H9 (cell line): ENCODE results near the gene GBE1. TPM values are rescaled to one million over a fixed set of nuclear protein-coding genes. Genes with fewer than 3 reads are reported as not detected.

Source experiments
- DNase-seq: peaks from one replicate; pipeline ENCODE4 v3.0.0-alpha.2; 2017
- H2AFZ ChIP-seq: one replicate; pipeline ENCODE4 v1.6.1; 2013; ENCODE audit warnings: mild to moderate bottlenecking, low read length, control low read depth, moderate library complexity
- H2AK5ac ChIP-seq: 2 replicates; pipeline ENCODE4 v1.6.1; 2013; ENCODE audit warnings: low read length, control low read depth, mixed read lengths; ENCODE audit not compliant: insufficient read length
- H2BK120ac ChIP-seq: one replicate; pipeline ENCODE4 v1.6.1; 2013; ENCODE audit warnings: low read depth, mild to moderate bottlenecking, low read length, control low read depth, inconsistent platforms; ENCODE audit not compliant: poor library complexity, severe bottlenecking
- H2BK12ac ChIP-seq: 2 replicates; pipeline ENCODE4 v1.6.1; 2013; ENCODE audit warnings: low read length, control low read depth, mixed read lengths, low read depth; ENCODE audit not compliant: insufficient read length
- H2BK15ac ChIP-seq: 2 replicates; pipeline ENCODE4 v1.6.1; 2013; ENCODE audit warnings: low read depth, low read length, control low read depth
- H2BK20ac ChIP-seq: one replicate; pipeline ENCODE4 v1.6.1; 2013; ENCODE audit warnings: low read depth, mild to moderate bottlenecking, low read length, control low read depth, inconsistent platforms; ENCODE audit not compliant: poor library complexity, severe bottlenecking
- H2BK5ac ChIP-seq: 2 replicates; pipeline ENCODE4 v1.6.1; 2013; ENCODE audit warnings: low read length, control low read depth, mixed read lengths; ENCODE audit not compliant: insufficient read length
- H3K14ac ChIP-seq: 2 replicates; pipeline ENCODE4 v1.6.1; 2013; ENCODE audit warnings: low read length, control low read depth; ENCODE audit not compliant: insufficient read depth
- H3K18ac ChIP-seq: 2 replicates; pipeline ENCODE4 v1.6.1; 2013; ENCODE audit warnings: low read depth, mild to moderate bottlenecking, mixed read lengths, low read length, control low read depth; ENCODE audit not compliant: insufficient read length
- H3K23ac ChIP-seq: 2 replicates; pipeline ENCODE4 v1.6.1; 2013; ENCODE audit warnings: low read length, control low read depth, mixed read lengths, low read depth; ENCODE audit not compliant: insufficient read length
- H3K23me2 ChIP-seq: 2 replicates; pipeline ENCODE4 v1.6.1; 2013; ENCODE audit warnings: low read depth, mild to moderate bottlenecking, mixed read lengths, low read length, control low read depth; ENCODE audit not compliant: insufficient read length, poor library complexity, severe bottlenecking
- H3K27ac ChIP-seq: 2 replicates; pipeline ENCODE4 v1.5.1; 2013; ENCODE audit warnings: low read length, control low read depth, mixed read lengths, low read depth; ENCODE audit not compliant: insufficient read length
- H3K27me3 ChIP-seq: 2 replicates; pipeline ENCODE4 v1.6.1; 2013; ENCODE audit warnings: low read length, control low read depth, inconsistent platforms; ENCODE audit not compliant: insufficient read depth
- H3K4ac ChIP-seq: 2 replicates; pipeline ENCODE4 v1.6.1; 2013; ENCODE audit warnings: low read depth, mild to moderate bottlenecking, control low read depth, inconsistent platforms, low read length, moderate library complexity
- H3K4me1 ChIP-seq: 2 replicates; pipeline ENCODE4 v1.6.1; 2013; ENCODE audit warnings: low read length, control low read depth, inconsistent platforms; ENCODE audit not compliant: insufficient read depth
- H3K4me2 ChIP-seq: 2 replicates; pipeline ENCODE4 v1.6.1; 2013; ENCODE audit warnings: low read length, control low read depth, mixed read lengths; ENCODE audit not compliant: insufficient read length, insufficient read depth
- H3K56ac ChIP-seq: 2 replicates; pipeline ENCODE4 v1.6.1; 2013; ENCODE audit warnings: low read depth, mild to moderate bottlenecking, mixed read lengths, low read length, control low read depth; ENCODE audit not compliant: insufficient read length
- H3K79me1 ChIP-seq: 2 replicates; pipeline ENCODE4 v1.6.1; 2013; ENCODE audit warnings: low read depth, mild to moderate bottlenecking, moderate library complexity, low read length, control low read depth, inconsistent platforms; ENCODE audit not compliant: insufficient read depth, poor library complexity, severe bottlenecking
- H3K79me2 ChIP-seq: 2 replicates; pipeline ENCODE4 v1.6.1; 2013; ENCODE audit warnings: low read length, control low read depth, inconsistent platforms; ENCODE audit not compliant: insufficient read depth
- H3K9ac ChIP-seq: 2 replicates; pipeline ENCODE4 v1.6.1; 2013; ENCODE audit warnings: low read length, control low read depth, mixed read lengths; ENCODE audit not compliant: insufficient read length; ENCODE audit errors: extremely low read depth
- H3K9me3 ChIP-seq: one replicate; pipeline ENCODE4 v1.6.1; 2013; ENCODE audit warnings: low read depth, low read length, inconsistent platforms; ENCODE audit not compliant: control insufficient read depth
- H3T11ph ChIP-seq: one replicate; pipeline ENCODE4 v1.6.1; 2013; ENCODE audit warnings: mild to moderate bottlenecking, low read length, control low read depth, inconsistent platforms
- H4K20me1 ChIP-seq: one replicate; pipeline ENCODE4 v1.6.1; 2013; ENCODE audit not compliant: control insufficient read depth, insufficient read length, insufficient read depth
- H4K5ac ChIP-seq: 2 replicates; pipeline ENCODE4 v1.6.1; 2013; ENCODE audit warnings: low read depth, mild to moderate bottlenecking, mixed read lengths, low read length, control low read depth; ENCODE audit not compliant: insufficient read length
- H4K8ac ChIP-seq: replicated peaks from 2 replicates; pipeline ENCODE4 v1.6.1; 2013; ENCODE audit warnings: low read length, control low read depth, mixed read lengths, low read depth; ENCODE audit not compliant: insufficient read length
- H4K91ac ChIP-seq: 2 replicates; pipeline ENCODE4 v1.6.1; 2013; ENCODE audit warnings: low read depth, mild to moderate bottlenecking, moderate library complexity, mixed read lengths, low read length, control low read depth; ENCODE audit not compliant: insufficient read length
- H3K27ac Mint-ChIP-seq, 3 experiments: 2 replicates in 2 of 3; 3 replicates in 1 of 3; pipeline ENCODE4 v1.8.0; 2020 to 2021; ENCODE audit warnings: mixed read lengths in 3 of 3, mild to moderate bottlenecking in 1 of 3, moderate library complexity in 1 of 3
- H3K27me3 Mint-ChIP-seq: 2 replicates; pipeline ENCODE4 v1.8.0; 2021; ENCODE audit warnings: low read depth, mild to moderate bottlenecking, moderate library complexity, mixed read lengths
- H3K36me3 Mint-ChIP-seq, 3 experiments: 2 replicates in 2 of 3; 3 replicates in 1 of 3; pipeline ENCODE4 v1.8.0; 2020 to 2021; ENCODE audit warnings: low read depth in 3 of 3, mixed read lengths in 3 of 3; ENCODE audit not compliant: insufficient read depth in 1 of 3
- H3K4me1 Mint-ChIP-seq, 2 experiments: 2 replicates each; pipeline ENCODE4 v1.8.0; 2020; ENCODE audit warnings: mixed read lengths in 2 of 2
- H3K4me3 Mint-ChIP-seq, 2 experiments: 2 replicates in 1 of 2; 3 replicates in 1 of 2; pipeline ENCODE4 v1.8.0; 2020 to 2021; ENCODE audit warnings: mild to moderate bottlenecking in 2 of 2, mixed read lengths in 2 of 2, moderate library complexity in 1 of 2
- H3K9me3 Mint-ChIP-seq, 2 experiments: 2 replicates in 1 of 2; 3 replicates in 1 of 2; pipeline ENCODE4 v1.8.0; 2020; ENCODE audit warnings: mild to moderate bottlenecking in 2 of 2, mixed read lengths in 2 of 2, moderate library complexity in 1 of 2
- total RNA-seq: library from RNA; stranded (reverse); gene quantifications from 2 replicates; pipeline ENCODE4 v1.2.1, GENCODE V29; 2021
- TF ChIP-seq, protein P1 (sequence below): fragments of 200-600 bp; sonication (generic); conservative IDR thresholded peaks from 3 replicates; pipeline ENCODE4 v1.8.0; 2021; ENCODE audit warnings: antibody characterized with exemption, mild to moderate bottlenecking

GBE1 gene
- total RNA-seq, 1 experiment from 2014 or later: 13.8 TPM

DNA sequence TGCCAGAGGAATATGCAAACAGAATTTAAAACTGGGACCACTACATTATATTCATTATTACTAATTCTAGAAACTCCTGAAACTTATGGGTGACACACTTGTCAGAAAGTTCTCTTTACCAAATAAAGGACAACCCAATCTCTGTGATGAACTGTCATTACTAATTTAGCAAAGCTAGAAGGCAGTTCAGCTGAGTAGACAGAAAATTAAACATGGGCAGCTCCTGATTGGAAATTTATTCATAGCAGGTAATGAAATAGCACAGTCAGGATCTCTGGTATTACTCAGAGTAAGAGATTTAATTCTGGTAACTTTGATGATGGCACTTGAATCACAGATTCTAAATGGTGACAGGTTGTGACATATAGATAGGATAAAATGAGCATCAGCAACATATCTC lies 123.0 kb downstream of the GBE1 start:
- no peaks in the 10 kb centered on the region for H3K4me1 Mint-ChIP-seq
- Histone ChIP-seq H3T11ph (no peak overlapping the region), H3K79me2 (no peaks in the 10 kb centered on the region), H2BK120ac (no peak overlapping the region), H4K20me1 (no peaks in the 10 kb centered on the region), H3K27ac (no peak overlapping the region), H2AK5ac (no peak overlapping the region), H3K23me2 (no peaks in the 10 kb centered on the region), H3K9ac (no peak overlapping the region), H3K4me2 (no peak overlapping the region), H2BK20ac (no peak overlapping the region), H3K18ac (no peak overlapping the region), H3K14ac (no peak overlapping the region), H4K5ac (no peak overlapping the region), H3K4me1 (no peaks in the 10 kb centered on the region), H2BK15ac (no peak overlapping the region), H3K4ac (no peak overlapping the region), H2BK12ac (no peak overlapping the region), H3K79me1 (no peaks in the 10 kb centered on the region), H3K56ac (no peak overlapping the region), H3K27me3 (no peaks in the 10 kb centered on the region), H2AFZ (no peak overlapping the region), H2BK5ac (no peak overlapping the region), H4K8ac (no peak overlapping the region), H3K9me3 (no peaks in the 10 kb centered on the region), H3K23ac (no peak overlapping the region), H4K91ac (no peak overlapping the region)
- TF ChIP-seq, protein P1, sequence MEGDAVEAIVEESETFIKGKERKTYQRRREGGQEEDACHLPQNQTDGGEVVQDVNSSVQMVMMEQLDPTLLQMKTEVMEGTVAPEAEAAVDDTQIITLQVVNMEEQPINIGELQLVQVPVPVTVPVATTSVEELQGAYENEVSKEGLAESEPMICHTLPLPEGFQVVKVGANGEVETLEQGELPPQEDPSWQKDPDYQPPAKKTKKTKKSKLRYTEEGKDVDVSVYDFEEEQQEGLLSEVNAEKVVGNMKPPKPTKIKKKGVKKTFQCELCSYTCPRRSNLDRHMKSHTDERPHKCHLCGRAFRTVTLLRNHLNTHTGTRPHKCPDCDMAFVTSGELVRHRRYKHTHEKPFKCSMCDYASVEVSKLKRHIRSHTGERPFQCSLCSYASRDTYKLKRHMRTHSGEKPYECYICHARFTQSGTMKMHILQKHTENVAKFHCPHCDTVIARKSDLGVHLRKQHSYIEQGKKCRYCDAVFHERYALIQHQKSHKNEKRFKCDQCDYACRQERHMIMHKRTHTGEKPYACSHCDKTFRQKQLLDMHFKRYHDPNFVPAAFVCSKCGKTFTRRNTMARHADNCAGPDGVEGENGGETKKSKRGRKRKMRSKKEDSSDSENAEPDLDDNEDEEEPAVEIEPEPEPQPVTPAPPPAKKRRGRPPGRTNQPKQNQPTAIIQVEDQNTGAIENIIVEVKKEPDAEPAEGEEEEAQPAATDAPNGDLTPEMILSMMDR: no peak
- no peaks in the 10 kb centered on the region for H3K9me3 Mint-ChIP-seq
- H3K27ac Mint-ChIP-seq: no peak overlapping the region
- H3K4me3 Mint-ChIP-seq: no peak overlapping the region
- DNase-seq: no peak
- no peaks in the 10 kb centered on the region for H3K36me3 Mint-ChIP-seq
- no peaks in the 10 kb centered on the region for H3K27me3 Mint-ChIP-seq
